C4-2B (cell line): ENCODE results near the gene HMGCS2.

Experiments used
- CTCF ChIP-seq: fragments of 450-650 bp; conservative IDR thresholded peaks from 2 replicates; pipeline ENCODE4 v1.5.1; 2017; ENCODE audit warnings: mild to moderate bottlenecking
- ZFX ChIP-seq: fragments of 450-650 bp; IDR thresholded peaks from 2 replicates; pipeline ENCODE4 v1.6.1; 2017

- no peak for TF ChIP-seq CTCF
- TF ChIP-seq ZFX: no peak
Measured at GRCh38 chr1:119783354-119784185, 14.9 kb upstream of the HMGCS2 start.
